CD14-positive monocyte (primary cell): ENCODE measurements around the gene NASP. TPM values are rescaled to one million over a fixed set of nuclear protein-coding genes. Genes with fewer than 3 reads are reported as not detected.
A peak's percentile ranks its signal among the peaks of the same experiment; 100 is the strongest.

Experiments used
- DNase-seq, 3 donors: peaks; one replicate each; pipeline ENCODE4 v3.0.0-alpha.2; 2011 to 2022
- H2AFZ ChIP-seq: 2 replicates; pipeline ENCODE4 v1.6.0; 2012; ENCODE audit warnings: mild to moderate bottlenecking, low read depth, low read length, inconsistent platforms; ENCODE audit not compliant: insufficient read depth, poor library complexity, severe bottlenecking
- H3K27ac ChIP-seq, 2 donors: 1 replicate in 1 of 2; 2 replicates in 1 of 2; pipeline ENCODE4 v1.5.1; 2012 to 2013; ENCODE audit warnings: low read length in 2 of 2, control low read depth in 1 of 2, inconsistent platforms in 1 of 2, low read depth in 1 of 2, mild to moderate bottlenecking in 1 of 2
- H3K27me3 ChIP-seq, 2 donors: one replicate each; pipeline versions ENCODE4 v1.6.0 to v1.6.1; 2011 to 2013; ENCODE audit warnings: low read length in 2 of 2; ENCODE audit not compliant: control insufficient read depth in 2 of 2, insufficient read depth in 2 of 2
- H3K36me3 ChIP-seq, 2 donors: replicated peaks in 1 of 2; 1 replicate in 1 of 2; 2 replicates in 1 of 2; pipeline versions ENCODE4 v1.5.1 to v1.6.1; 2012 to 2013; ENCODE audit warnings: low read length in 2 of 2, control low read depth in 1 of 2, inconsistent platforms in 1 of 2, mild to moderate bottlenecking in 1 of 2; ENCODE audit not compliant: insufficient read depth in 2 of 2, control insufficient read depth in 1 of 2
- H3K4me1 ChIP-seq, 2 donors: 1 replicate in 1 of 2; 2 replicates in 1 of 2; pipeline versions ENCODE4 v1.5.1 to v1.6.1; 2012 to 2013; ENCODE audit warnings: low read length in 2 of 2, control low read depth in 1 of 2, inconsistent platforms in 1 of 2, mild to moderate bottlenecking in 1 of 2, moderate library complexity in 1 of 2; ENCODE audit not compliant: insufficient read depth in 2 of 2, control insufficient read depth in 1 of 2
- H3K4me2 ChIP-seq: replicated peaks from 2 replicates; pipeline ENCODE3; 2012; ENCODE audit warnings: low read length, moderate library complexity, mild to moderate bottlenecking; ENCODE audit not compliant: poor library complexity, severe bottlenecking; ENCODE audit errors: extremely low read depth
- H3K4me3 ChIP-seq, 3 experiments: fragments of 200-600 bp in 1 of 3; sonication (generic) in 1 of 3; replicated peaks in 1 of 3; 1 replicate in 2 of 3; 2 replicates in 1 of 3; pipeline ENCODE4 v1.5.1; 2011 to 2013; ENCODE audit warnings: low read length in 3 of 3, mild to moderate bottlenecking in 3 of 3, control low read depth in 2 of 3, low read depth in 2 of 3, inconsistent platforms in 1 of 3, moderate library complexity in 1 of 3
- H3K79me2 ChIP-seq: 2 replicates; pipeline ENCODE4 v1.6.0; 2012; ENCODE audit warnings: mild to moderate bottlenecking, control low read depth, inconsistent platforms, low read length, moderate library complexity; ENCODE audit not compliant: insufficient read depth
- H3K9ac ChIP-seq: 2 replicates; pipeline ENCODE4 v1.6.0; 2017; ENCODE audit warnings: low read length, mild to moderate bottlenecking; ENCODE audit not compliant: insufficient read depth, poor library complexity, severe bottlenecking
- H3K9me3 ChIP-seq, 2 donors: replicated peaks in 1 of 2; 1 replicate in 1 of 2; 2 replicates in 1 of 2; pipeline versions ENCODE4 v1.5.1 to v1.6.1; 2012 to 2013; ENCODE audit warnings: low read length in 2 of 2, control low read depth in 1 of 2; ENCODE audit not compliant: control insufficient read depth in 1 of 2, insufficient read depth in 1 of 2
- H4K20me1 ChIP-seq: 2 replicates; pipeline ENCODE4 v1.6.0; 2012; ENCODE audit warnings: mild to moderate bottlenecking, low read length, control low read depth, moderate library complexity; ENCODE audit not compliant: insufficient read depth
- H3K27ac Mint-ChIP-seq, 7 donors: one replicate each; pipeline ENCODE4 v1.8.0; 2020; ENCODE audit warnings: mild to moderate bottlenecking in 7 of 7, mixed read lengths in 7 of 7, moderate library complexity in 6 of 7, inconsistent platforms in 2 of 7
- H3K27me3 Mint-ChIP-seq, 3 donors: one replicate each; pipeline ENCODE4 v1.8.0; 2021 to 2022; ENCODE audit warnings: low read depth in 3 of 3, mild to moderate bottlenecking in 3 of 3, mixed read lengths in 3 of 3, moderate library complexity in 3 of 3, inconsistent platforms in 1 of 3
- H3K36me3 Mint-ChIP-seq, 2 donors: one replicate each; pipeline ENCODE4 v1.8.0; 2020; ENCODE audit warnings: mixed read lengths in 2 of 2, inconsistent platforms in 1 of 2, mild to moderate bottlenecking in 1 of 2
- H3K4me1 Mint-ChIP-seq: one replicate; pipeline ENCODE4 v1.8.0; 2020; ENCODE audit warnings: mild to moderate bottlenecking, mixed read lengths
- H3K4me3 Mint-ChIP-seq, 2 donors: one replicate each; pipeline ENCODE4 v1.8.0; 2020; ENCODE audit warnings: mild to moderate bottlenecking in 2 of 2, mixed read lengths in 2 of 2, moderate library complexity in 1 of 2
- H3K9me3 Mint-ChIP-seq, 7 donors: one replicate each; pipeline ENCODE4 v1.8.0; 2020 to 2022; ENCODE audit warnings: mixed read lengths in 7 of 7, mild to moderate bottlenecking in 6 of 7, moderate library complexity in 6 of 7, inconsistent platforms in 2 of 7
- WGBS: methylation state at CpG from one replicate; pipeline ENCODE4 v1.1.5; 2013; ENCODE audit warnings: missing lambda C conversion rate; ENCODE audit not compliant: insufficient coverage; 5-methylcytosine and 5-hydroxymethylcytosine counted together
- intact Hi-C, 2 donors: fragments of 100-400 bp; cut with micrococcal nuclease; formaldehyde crosslinking; loops; one replicate each; pipeline versions ENCODE4 v1.15.0 to v1.15.1; 2023
- polyA plus RNA-seq, 3 donors: library from polyadenylated mRNA; depleted of rRNA in 1 of 3; unstranded in 2 of 3; stranded (reverse) in 1 of 3; fragments of 300-500 nt in 2 of 3; fragments of >200 nt in 1 of 3; fragmentation: Illumina TruSeq in 2 of 3; gene quantifications; 1 replicate in 2 of 3; 2 replicates in 1 of 3; pipeline ENCODE4 v1.2.3, GENCODE V29; 2012 to 2021
- TF ChIP-seq, protein P1 (sequence below): fragments of 200-600 bp; IDR thresholded peaks from one replicate; pipeline ENCODE4 v1.8.0; 2022; ENCODE audit warnings: antibody characterized with exemption, mild to moderate bottlenecking

Gene NASP
- polyA plus RNA-seq, 3 donors, result 24.4 to 44.6 (median 27.5) TPM

GRCh38 chr1:45541193-45541592 is 42.6 kb upstream of the NASP start:
- no peaks in the 10 kb centered on the region for H4K20me1 ChIP-seq
- Mint-ChIP-seq H3K36me3 (peaks cover 0 to 2% of the 10 kb centered on the region in 2 donors), H3K27ac (peak overlapping the region; percentile 69 to 99 (median 87)), H3K9me3 (no peaks in the 10 kb centered on the region), H3K27me3 (peaks cover 3 to 12% (median 6%) of the 10 kb centered on the region in 3 donors), H3K4me1 (peaks cover 51% of the 10 kb centered on the region), H3K4me3 (no peak overlapping the region)
- H3K79me2 ChIP-seq, result no peaks in the 10 kb centered on the region
- H3K36me3 ChIP-seq, result no peaks in the 10 kb centered on the region
- H2AFZ ChIP-seq, result no peak overlapping the region
- H3K27me3 ChIP-seq, result no peaks in the 10 kb centered on the region
- intact Hi-C loops, result no loop called here
- H3K4me3 ChIP-seq, result no peak overlapping the region
- no peaks in the 10 kb centered on the region for H3K9me3 ChIP-seq
- TF ChIP-seq, protein P1, sequence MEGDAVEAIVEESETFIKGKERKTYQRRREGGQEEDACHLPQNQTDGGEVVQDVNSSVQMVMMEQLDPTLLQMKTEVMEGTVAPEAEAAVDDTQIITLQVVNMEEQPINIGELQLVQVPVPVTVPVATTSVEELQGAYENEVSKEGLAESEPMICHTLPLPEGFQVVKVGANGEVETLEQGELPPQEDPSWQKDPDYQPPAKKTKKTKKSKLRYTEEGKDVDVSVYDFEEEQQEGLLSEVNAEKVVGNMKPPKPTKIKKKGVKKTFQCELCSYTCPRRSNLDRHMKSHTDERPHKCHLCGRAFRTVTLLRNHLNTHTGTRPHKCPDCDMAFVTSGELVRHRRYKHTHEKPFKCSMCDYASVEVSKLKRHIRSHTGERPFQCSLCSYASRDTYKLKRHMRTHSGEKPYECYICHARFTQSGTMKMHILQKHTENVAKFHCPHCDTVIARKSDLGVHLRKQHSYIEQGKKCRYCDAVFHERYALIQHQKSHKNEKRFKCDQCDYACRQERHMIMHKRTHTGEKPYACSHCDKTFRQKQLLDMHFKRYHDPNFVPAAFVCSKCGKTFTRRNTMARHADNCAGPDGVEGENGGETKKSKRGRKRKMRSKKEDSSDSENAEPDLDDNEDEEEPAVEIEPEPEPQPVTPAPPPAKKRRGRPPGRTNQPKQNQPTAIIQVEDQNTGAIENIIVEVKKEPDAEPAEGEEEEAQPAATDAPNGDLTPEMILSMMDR, result no peak
- H3K9ac ChIP-seq, result no peak overlapping the region
- DNase-seq, result peak in 2 of 3 donors; percentile 19 to 25
- H3K27ac ChIP-seq, result peak overlapping the region; percentile 4 to 18
- peak overlapping the region; percentile 5 for H3K4me2 ChIP-seq
- H3K4me1 ChIP-seq, result peaks cover 56 to 64% of the 10 kb centered on the region in 2 donors
- WGBS, result no CpG with 5 or more reads among the region's 1 CpG

- H2AFZ ChIP-seq, result no peak overlapping the region
- intact Hi-C loops, result no loop called here
- no peaks in the 10 kb centered on the region for H3K79me2 ChIP-seq
- no peak overlapping the region for H3K9ac ChIP-seq
- peak; percentile 63 to 82 (median 69) for DNase-seq
- Mint-ChIP-seq H3K36me3 (peaks cover 0 to 2% of the 10 kb centered on the region in 2 donors), H3K27me3 (peaks cover 5 to 13% (median 7%) of the 10 kb centered on the region in 3 donors), H3K4me3 (peak overlapping the region in 1 of 2 donors; percentile 71), H3K9me3 (no peaks in the 10 kb centered on the region), H3K27ac (peak overlapping the region; percentile 88 to 99 (median 93)), H3K4me1 (peaks cover 51% of the 10 kb centered on the region)
- peaks cover 56 to 64% of the 10 kb centered on the region in 2 donors for H3K4me1 ChIP-seq
- WGBS, result 0% methylated on average over 2 of the region's 4 CpGs
- no peaks in the 10 kb centered on the region for H3K36me3 ChIP-seq
- H3K4me2 ChIP-seq, result peak overlapping the region; percentile 54
- no peaks in the 10 kb centered on the region for H3K27me3 ChIP-seq
- no peaks in the 10 kb centered on the region for H3K9me3 ChIP-seq
- no peaks in the 10 kb centered on the region for H4K20me1 ChIP-seq
- peak overlapping the region; percentile 94 to 97 for H3K27ac ChIP-seq
- peak overlapping the region in 1 of 3 experiments; percentile 37 for H3K4me3 ChIP-seq
- TF ChIP-seq, protein P1, result no peak
Measured at GRCh38 chr1:45542591-45542990, 41.2 kb upstream of the NASP start.
